ENCODE data around the gene PRELID3B. TPM values are rescaled to one million over a fixed set of nuclear protein-coding genes. Genes with fewer than 3 reads are reported as not detected.

Gene PRELID3B
- total RNA-seq, 1 donor from 2014 or later = 46.6 TPM

DNA sequence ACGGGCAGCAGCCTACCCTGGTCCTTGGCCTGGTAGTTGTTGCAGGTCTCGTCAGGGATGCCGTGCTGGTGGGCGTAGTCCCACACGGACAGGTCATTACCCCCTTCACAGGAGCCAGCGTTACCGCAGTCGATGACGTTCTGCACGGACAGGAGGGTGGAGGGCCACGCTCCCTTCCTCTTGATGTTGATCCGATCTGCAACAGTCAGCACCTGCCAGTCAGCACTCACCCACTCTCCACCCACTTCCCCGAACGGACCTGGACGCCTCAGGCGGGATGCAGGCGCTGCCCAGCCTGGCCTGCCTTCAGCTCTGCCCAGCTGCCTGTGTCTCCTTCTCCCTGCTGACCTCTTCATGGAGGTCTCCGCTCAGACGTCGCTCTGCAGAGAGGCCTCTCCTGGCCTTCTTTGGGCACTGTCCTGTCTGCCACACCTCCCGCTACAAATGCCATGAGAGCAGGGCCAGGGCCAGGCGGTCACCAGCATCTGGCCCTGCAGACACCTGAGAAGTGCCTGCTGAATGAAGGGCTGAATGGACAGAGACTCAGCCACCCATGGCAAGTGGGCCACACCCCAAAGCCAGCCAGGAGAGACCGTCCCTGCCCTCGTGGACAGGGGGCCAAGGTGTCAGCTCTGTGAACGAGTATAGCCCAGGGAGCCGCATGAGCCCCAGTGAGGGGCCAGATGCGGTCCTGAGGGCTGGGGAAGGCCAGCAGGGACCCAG is 41.0 kb downstream of the PRELID3B start:
- Histone ChIP-seq H3K9me3 (replicated peaks) (no peaks in the 10 kb centered on the region), H3K4me3 (no peak overlapping the region), H3K27ac (replicated peaks) (no peak overlapping the region), H3K4me1 (peaks cover 37% of the 10 kb centered on the region), H3K27me3 (ENCODE audit: low read depth) (no peaks in the 10 kb centered on the region), H3K36me3 (peaks cover 55% of the 10 kb centered on the region)
- no peak for TF ChIP-seq CTCF (IDR thresholded peaks at IDR 0.05; ENCODE audit: borderline replicate concordance)
- no peak for DNase-seq
- intact Hi-C loops (cut with micrococcal nuclease) = no loop called here

DNA sequence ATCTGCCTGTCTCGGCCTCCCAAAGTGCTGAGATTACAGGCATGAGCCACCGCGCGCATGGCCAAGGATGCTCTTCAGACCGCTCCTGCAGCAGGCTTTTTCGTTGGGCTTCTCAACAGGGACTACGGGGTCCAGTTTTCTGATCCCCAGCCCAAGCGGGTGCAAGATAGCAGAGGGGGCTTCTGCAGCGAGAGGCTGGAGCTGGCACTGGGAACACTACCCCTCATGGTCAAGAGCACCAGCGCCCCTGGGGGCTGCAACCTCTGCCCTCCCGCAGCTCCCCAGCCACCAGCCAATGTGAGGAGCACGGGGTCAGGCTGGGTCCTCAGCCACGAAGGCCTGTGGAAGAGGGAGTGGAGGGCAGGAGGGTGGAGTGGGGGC is 41.5 kb downstream of the PRELID3B start:
- intact Hi-C loops (cut with micrococcal nuclease) = no loop called here
- DNase-seq = no peak
- Histone ChIP-seq H3K27me3 (ENCODE audit: low read depth) (no peaks in the 10 kb centered on the region), H3K27ac (replicated peaks) (no peak overlapping the region), H3K9me3 (replicated peaks) (no peaks in the 10 kb centered on the region), H3K4me1 (peaks cover 32% of the 10 kb centered on the region), H3K36me3 (peaks cover 60% of the 10 kb centered on the region), H3K4me3 (no peak overlapping the region)
- no peak for TF ChIP-seq CTCF (IDR thresholded peaks at IDR 0.05; ENCODE audit: borderline replicate concordance)

DNA sequence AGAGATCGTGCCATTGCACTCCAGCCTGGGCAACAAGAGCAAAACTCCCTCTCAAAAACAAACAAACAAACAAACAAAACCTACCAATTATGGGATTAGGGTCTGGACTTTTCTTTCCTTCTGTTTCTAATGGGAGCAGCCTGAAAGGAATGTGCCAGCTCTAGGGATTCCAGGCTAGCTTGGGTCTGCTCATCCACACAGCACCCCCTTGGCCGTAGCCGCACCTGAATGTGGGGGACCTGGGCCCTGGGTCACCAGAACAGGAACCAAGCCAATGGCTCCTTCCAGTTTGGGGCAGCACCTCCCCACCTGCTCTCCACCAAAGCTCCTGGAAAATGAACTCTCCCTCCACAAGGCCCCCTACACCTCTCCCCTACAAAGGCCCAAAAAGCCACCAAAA is 42.3 kb downstream of the PRELID3B start:
- no peak overlapping the region for H3K27ac ChIP-seq (replicated peaks)
- no peaks in the 10 kb centered on the region for H3K9me3 ChIP-seq (replicated peaks)
- intact Hi-C loops (cut with micrococcal nuclease) = no loop called here
- DNase-seq = no peak
- TF ChIP-seq CTCF (IDR thresholded peaks at IDR 0.05; ENCODE audit: borderline replicate concordance) = no peak
- H3K4me3 ChIP-seq = no peak overlapping the region
- H3K4me1 ChIP-seq = peaks cover 28% of the 10 kb centered on the region
- H3K36me3 ChIP-seq = peaks cover 67% of the 10 kb centered on the region
- H3K27me3 ChIP-seq (ENCODE audit: low read depth) = no peaks in the 10 kb centered on the region

- DNase-seq = no peak
These were observed 43.9 kb downstream of the PRELID3B start for GRCh38 chr20:58998656-58999055.

DNA sequence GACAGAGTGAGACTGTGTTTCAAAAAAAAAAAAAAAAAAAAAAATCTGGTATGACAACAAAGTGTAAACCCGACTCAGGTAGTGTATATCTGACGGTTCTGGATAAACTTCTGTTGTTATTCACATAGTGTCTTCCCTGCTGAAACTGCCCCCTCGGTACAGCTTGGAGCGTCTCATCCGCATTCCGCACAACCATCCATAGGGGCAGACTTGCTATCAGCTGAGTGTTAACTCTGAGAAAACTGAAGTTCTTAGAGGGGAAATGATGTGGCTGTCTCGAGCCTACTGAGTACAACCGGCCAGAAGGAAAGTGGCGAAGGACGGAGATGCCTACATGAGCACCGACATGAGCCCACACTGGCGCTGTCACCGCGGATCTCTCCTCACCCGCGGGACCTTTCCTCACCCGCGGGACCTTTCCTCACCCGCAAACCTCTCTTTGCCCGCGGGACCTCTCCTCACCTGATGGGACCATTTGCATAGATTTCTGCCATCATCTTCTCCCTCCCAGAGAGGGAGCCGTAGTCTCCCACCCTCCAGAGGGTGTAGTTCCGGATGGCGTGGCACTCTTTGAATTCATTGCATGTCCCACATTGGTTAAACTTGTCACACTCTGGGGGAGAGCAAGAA is 45.3 kb downstream of the PRELID3B start:
- Histone ChIP-seq H3K36me3 (peaks cover 98% of the 10 kb centered on the region), H3K4me3 (no peak overlapping the region), H3K4me1 (peaks cover 28% of the 10 kb centered on the region), H3K27ac (replicated peaks) (no peak overlapping the region), H3K27me3 (ENCODE audit: low read depth) (no peaks in the 10 kb centered on the region), H3K9me3 (replicated peaks) (no peaks in the 10 kb centered on the region)
- intact Hi-C loops (cut with micrococcal nuclease) = no loop called here
- DNase-seq = no peak
- TF ChIP-seq CTCF (IDR thresholded peaks at IDR 0.05; ENCODE audit: borderline replicate concordance) = no peak

More at GRCh38 chr20:58998656-58999055, 43.9 kb downstream of the PRELID3B start:
- Histone ChIP-seq H3K27ac (replicated peaks) (no peak overlapping the region), H3K9me3 (replicated peaks) (no peaks in the 10 kb centered on the region), H3K27me3 (ENCODE audit: low read depth) (no peaks in the 10 kb centered on the region), H3K4me1 (peaks cover 28% of the 10 kb centered on the region), H3K4me3 (no peak overlapping the region), H3K36me3 (peaks cover 84% of the 10 kb centered on the region)
- intact Hi-C loops (cut with micrococcal nuclease) = no loop called here
- no peak for TF ChIP-seq CTCF (IDR thresholded peaks at IDR 0.05; ENCODE audit: borderline replicate concordance)
